ENCODE results near the gene DCAF8L1.
"Not testable (repeated sequence)": the region's sequence is repeated elsewhere in the genome, so short reads cannot be mapped to it uniquely, and the experiment has no call there.

DCAF8L1 gene

DNA sequence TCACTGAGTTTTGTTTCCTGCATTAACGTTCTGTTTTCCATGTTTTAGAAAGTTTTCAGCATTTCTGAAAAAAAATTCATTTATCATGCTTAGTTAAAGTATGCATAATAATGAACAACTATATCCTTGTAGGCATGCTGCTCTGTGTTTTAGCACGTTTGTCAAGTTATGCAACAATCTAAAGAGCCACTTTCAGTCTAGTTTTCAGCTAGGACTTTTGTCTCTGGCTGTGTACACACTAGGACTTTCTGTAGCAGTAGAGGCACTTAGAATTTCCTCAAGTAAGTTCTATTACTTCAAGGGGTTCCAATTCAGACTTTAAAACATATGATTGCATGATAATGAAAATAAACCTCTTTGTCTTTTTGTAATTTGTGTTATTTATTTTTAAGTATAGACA, 12.4 kb downstream of the DCAF8L1 start:
- DNase-seq (ENCODE audit: extremely low read depth, insufficient read length) = no peak
- Histone ChIP-seq H3K36me3 (ENCODE audit: control insufficient read depth, insufficient read depth, low read length) (no peaks in the 10 kb centered on the region), H3K4me3 (replicated peaks; ENCODE audit: low read depth, low read length) (no peak overlapping the region), H3K27me3 (replicated peaks; ENCODE audit: control insufficient read depth, insufficient read depth, low read length) (no peaks in the 10 kb centered on the region)
- TF ChIP-seq, protein P1, sequence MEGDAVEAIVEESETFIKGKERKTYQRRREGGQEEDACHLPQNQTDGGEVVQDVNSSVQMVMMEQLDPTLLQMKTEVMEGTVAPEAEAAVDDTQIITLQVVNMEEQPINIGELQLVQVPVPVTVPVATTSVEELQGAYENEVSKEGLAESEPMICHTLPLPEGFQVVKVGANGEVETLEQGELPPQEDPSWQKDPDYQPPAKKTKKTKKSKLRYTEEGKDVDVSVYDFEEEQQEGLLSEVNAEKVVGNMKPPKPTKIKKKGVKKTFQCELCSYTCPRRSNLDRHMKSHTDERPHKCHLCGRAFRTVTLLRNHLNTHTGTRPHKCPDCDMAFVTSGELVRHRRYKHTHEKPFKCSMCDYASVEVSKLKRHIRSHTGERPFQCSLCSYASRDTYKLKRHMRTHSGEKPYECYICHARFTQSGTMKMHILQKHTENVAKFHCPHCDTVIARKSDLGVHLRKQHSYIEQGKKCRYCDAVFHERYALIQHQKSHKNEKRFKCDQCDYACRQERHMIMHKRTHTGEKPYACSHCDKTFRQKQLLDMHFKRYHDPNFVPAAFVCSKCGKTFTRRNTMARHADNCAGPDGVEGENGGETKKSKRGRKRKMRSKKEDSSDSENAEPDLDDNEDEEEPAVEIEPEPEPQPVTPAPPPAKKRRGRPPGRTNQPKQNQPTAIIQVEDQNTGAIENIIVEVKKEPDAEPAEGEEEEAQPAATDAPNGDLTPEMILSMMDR (IDR thresholded peaks at IDR 0.05; ENCODE audit: insufficient read depth, low read length, poor library complexity, severe bottlenecking) = no peak

DNA sequence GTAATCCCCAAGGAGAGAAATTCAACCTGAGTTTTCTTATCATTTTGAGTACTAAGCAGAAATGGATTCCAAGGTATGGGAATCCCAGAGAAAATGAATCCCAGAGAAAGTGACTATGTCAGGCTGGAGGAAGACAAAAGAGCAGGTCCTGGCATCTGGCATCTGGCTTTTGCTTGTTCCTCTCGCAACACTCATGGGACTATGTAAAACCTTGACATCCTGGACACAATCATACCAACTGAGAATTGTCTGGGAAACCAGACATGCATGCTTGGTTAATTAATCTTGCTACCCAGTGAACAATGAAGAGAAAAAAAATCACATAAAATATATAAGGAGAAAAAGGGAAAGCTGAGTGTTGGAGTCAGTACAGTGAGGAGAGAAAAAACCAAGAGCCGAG, 12.9 kb downstream of the DCAF8L1 start:
- Histone ChIP-seq H3K36me3 (ENCODE audit: control insufficient read depth, insufficient read depth, low read length) (no peaks in the 10 kb centered on the region), H3K27me3 (replicated peaks; ENCODE audit: control insufficient read depth, insufficient read depth, low read length) (no peaks in the 10 kb centered on the region), H3K4me3 (replicated peaks; ENCODE audit: low read depth, low read length) (no peak overlapping the region)
- DNase-seq (ENCODE audit: extremely low read depth, insufficient read length) = no peak
- TF ChIP-seq, protein P1 (IDR thresholded peaks at IDR 0.05; ENCODE audit: insufficient read depth, low read length, poor library complexity, severe bottlenecking) = no peak

GRCh38 chrX:27966955-27967354, 14.3 kb downstream of the DCAF8L1 start:
- no peak for DNase-seq (ENCODE audit: extremely low read depth, insufficient read length)
- no peaks in the 10 kb centered on the region for H3K27me3 ChIP-seq (replicated peaks; ENCODE audit: control insufficient read depth, insufficient read depth, low read length)
- no peak overlapping the region for H3K4me3 ChIP-seq (replicated peaks; ENCODE audit: low read depth, low read length)
- TF ChIP-seq, protein P1 (IDR thresholded peaks at IDR 0.05; ENCODE audit: insufficient read depth, low read length, poor library complexity, severe bottlenecking) = no peak
- H3K36me3 ChIP-seq (ENCODE audit: control insufficient read depth, insufficient read depth, low read length) = no peaks in the 10 kb centered on the region

- TF ChIP-seq, protein P1 (IDR thresholded peaks at IDR 0.05; ENCODE audit: insufficient read depth, low read length, poor library complexity, severe bottlenecking) = no peak
- DNase-seq (ENCODE audit: extremely low read depth, insufficient read length) = no peak
- Histone ChIP-seq H3K36me3 (ENCODE audit: control insufficient read depth, insufficient read depth, low read length) (no peaks in the 10 kb centered on the region), H3K4me3 (replicated peaks; ENCODE audit: low read depth, low read length) (no peak overlapping the region), H3K27me3 (replicated peaks; ENCODE audit: control insufficient read depth, insufficient read depth, low read length) (no peaks in the 10 kb centered on the region)
Measured at GRCh38 chrX:27966492-27966891, 14.8 kb downstream of the DCAF8L1 start.

- not testable (repeated sequence) for H3K27me3 ChIP-seq (replicated peaks; ENCODE audit: control insufficient read depth, insufficient read depth, low read length); DNase-seq (ENCODE audit: extremely low read depth, insufficient read length); H3K36me3 ChIP-seq (ENCODE audit: control insufficient read depth, insufficient read depth, low read length); H3K4me3 ChIP-seq (replicated peaks; ENCODE audit: low read depth, low read length)
Measured at GRCh38 chrX:27965348-27965747, 15.9 kb downstream of the DCAF8L1 start.

DNA sequence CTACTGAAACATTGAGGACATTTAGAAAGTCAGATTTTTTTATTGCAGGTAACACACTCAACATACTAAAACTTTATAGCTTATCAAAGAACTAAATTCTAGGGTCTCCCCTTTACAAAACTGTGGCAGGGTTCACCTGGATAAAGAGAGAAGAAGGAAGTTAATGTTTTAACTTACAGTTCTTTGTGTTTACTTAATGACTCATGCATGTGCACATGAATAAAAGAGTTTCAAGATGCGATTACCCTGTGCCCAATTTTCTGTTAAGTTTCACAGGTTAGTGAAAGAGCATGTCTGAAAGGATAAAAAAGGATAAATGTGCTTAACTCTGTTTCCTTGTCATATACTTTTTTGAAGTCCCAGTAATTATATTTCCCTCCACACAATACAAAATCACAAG, 16.8 kb downstream of the DCAF8L1 start:
- no peak for DNase-seq (ENCODE audit: extremely low read depth, insufficient read length)
- TF ChIP-seq, protein P1 (IDR thresholded peaks at IDR 0.05; ENCODE audit: insufficient read depth, low read length, poor library complexity, severe bottlenecking) = no peak
- no peak overlapping the region for H3K4me3 ChIP-seq (replicated peaks; ENCODE audit: low read depth, low read length)
- H3K27me3 ChIP-seq (replicated peaks; ENCODE audit: control insufficient read depth, insufficient read depth, low read length) = no peaks in the 10 kb centered on the region
- no peaks in the 10 kb centered on the region for H3K36me3 ChIP-seq (ENCODE audit: control insufficient read depth, insufficient read depth, low read length)

- not testable (repeated sequence) for H3K4me3 ChIP-seq (replicated peaks; ENCODE audit: low read depth, low read length); H3K36me3 ChIP-seq (ENCODE audit: control insufficient read depth, insufficient read depth, low read length); DNase-seq (ENCODE audit: extremely low read depth, insufficient read length); H3K27me3 ChIP-seq (replicated peaks; ENCODE audit: control insufficient read depth, insufficient read depth, low read length)
Measured at GRCh38 chrX:27960410-27960809, 20.8 kb downstream of the DCAF8L1 start.

Measured in GM06990 (cell line).